A673 (cell line): ENCODE results near the gene NRXN2. TPM values are rescaled to one million over a fixed set of nuclear protein-coding genes. Genes with fewer than 3 reads are reported as not detected.

Source experiments
- BruUV-seq: library from RNA; stranded (reverse); fragments of 400-500 nt; replicated peaks from 2 replicates; lab custom pipeline; 2021; lab: Mats Ljungman, UMichigan
- CTCF ChIA-PET: fragments of 300-600 bp; sonication (Branson Sonifier 250); formaldehyde crosslinking; loops from one replicate; lab custom pipeline; 2022; ENCODE audit warnings: antibody characterized with exemption; lab: Charles Lee
- POLR2A ChIA-PET: fragments of 300-600 bp; sonication (Branson Sonifier 250); formaldehyde crosslinking; loops from one replicate; lab custom pipeline; 2022; ENCODE audit warnings: antibody characterized with exemption; ENCODE audit not compliant: low non-redundant PET; lab: Charles Lee
- DNase-seq: peaks from one replicate; pipeline ENCODE4 v3.0.0-alpha.2; 2015; ENCODE audit warnings: low spot score
- H3K27ac ChIP-seq: fragments of 200-600 bp; sonication (generic); 2 replicates; pipeline ENCODE4 v1.5.1; 2016; ENCODE audit warnings: mixed run types, low read depth, mild to moderate bottlenecking, mixed read lengths, antibody characterized with exemption, low read length; ENCODE audit not compliant: poor library complexity, severe bottlenecking
- H3K27me3 ChIP-seq: fragments of 200-600 bp; sonication (generic); replicated peaks from 2 replicates; pipeline ENCODE4 v1.6.1; 2017; ENCODE audit warnings: mixed run types, low read depth, mild to moderate bottlenecking, mixed read lengths, antibody characterized with exemption, low read length; ENCODE audit not compliant: insufficient read depth, poor library complexity
- H3K36me3 ChIP-seq: fragments of 200-600 bp; sonication (generic); 2 replicates; pipeline ENCODE4 v1.6.1; 2016; ENCODE audit warnings: mixed run types, mild to moderate bottlenecking, mixed read lengths, antibody characterized with exemption, low read length; ENCODE audit not compliant: insufficient read depth, poor library complexity, severe bottlenecking
- H3K4me1 ChIP-seq: fragments of 200-600 bp; sonication (generic); 2 replicates; pipeline ENCODE4 v1.6.1; 2017; ENCODE audit warnings: mixed run types, mild to moderate bottlenecking, mixed read lengths, antibody characterized with exemption, low read length; ENCODE audit not compliant: insufficient read depth, poor library complexity, severe bottlenecking
- H3K4me3 ChIP-seq: fragments of 200-600 bp; sonication (generic); 2 replicates; pipeline ENCODE4 v1.5.1; 2016; ENCODE audit warnings: low read depth, mixed run types, mild to moderate bottlenecking, mixed read lengths, low read length; ENCODE audit not compliant: poor library complexity, severe bottlenecking
- H3K9me3 ChIP-seq: fragments of 200-600 bp; sonication (generic); 2 replicates; pipeline ENCODE4 v1.6.1; 2016; ENCODE audit warnings: mixed run types, low read depth, mild to moderate bottlenecking, mixed read lengths, antibody characterized with exemption, low read length; ENCODE audit not compliant: poor library complexity, severe bottlenecking
- CTCF ChIP-seq: fragments of 300-800, 200-600 bp; sonication (generic); conservative IDR thresholded peaks from 2 replicates; pipeline ENCODE4 v1.5.1; 2017; ENCODE audit warnings: low read depth, mild to moderate bottlenecking, antibody characterized with exemption, low read length, moderate library complexity, mixed read lengths
- EZH2 ChIP-seq: fragments of 200-600 bp; sonication (generic); IDR thresholded peaks from 2 replicates; pipeline ENCODE4 v1.6.1; 2017; ENCODE audit warnings: borderline replicate concordance, low read depth, mild to moderate bottlenecking, mixed read lengths, antibody characterized with exemption, low read length; ENCODE audit not compliant: poor library complexity, severe bottlenecking
- intact Hi-C: fragments of 100-400 bp; cut with micrococcal nuclease; formaldehyde crosslinking; loops from one replicate; pipeline ENCODE4 v1.10.0; 2022; ENCODE audit not compliant: unreplicated experiment
- total RNA-seq: library from RNA; stranded (reverse); gene quantifications from 2 replicates; pipeline ENCODE4 v1.2.3, GENCODE V29; 2021

NRXN2 gene
- total RNA-seq, 1 experiment from 2014 or later = 5.0 TPM

GRCh38 chr11:64722141-64723065 is 594 bp downstream of the NRXN2 start:
- no peaks in the 10 kb centered on the region for H3K36me3 ChIP-seq
- intact Hi-C loops = no loop called here
- H3K4me1 ChIP-seq = peaks cover 8% of the 10 kb centered on the region
- ChIA-PET CTCF (no interaction called here), POLR2A (no interaction called here)
- TF ChIP-seq EZH2 (no peak), CTCF (no peak)
- no TSS peak for BruUV-seq
- no peaks in the 10 kb centered on the region for H3K9me3 ChIP-seq
- no peak for DNase-seq
- no peak overlapping the region for H3K4me3 ChIP-seq
- H3K27ac ChIP-seq = no peak overlapping the region
- peaks cover 51% of the 10 kb centered on the region for H3K27me3 ChIP-seq

DNA sequence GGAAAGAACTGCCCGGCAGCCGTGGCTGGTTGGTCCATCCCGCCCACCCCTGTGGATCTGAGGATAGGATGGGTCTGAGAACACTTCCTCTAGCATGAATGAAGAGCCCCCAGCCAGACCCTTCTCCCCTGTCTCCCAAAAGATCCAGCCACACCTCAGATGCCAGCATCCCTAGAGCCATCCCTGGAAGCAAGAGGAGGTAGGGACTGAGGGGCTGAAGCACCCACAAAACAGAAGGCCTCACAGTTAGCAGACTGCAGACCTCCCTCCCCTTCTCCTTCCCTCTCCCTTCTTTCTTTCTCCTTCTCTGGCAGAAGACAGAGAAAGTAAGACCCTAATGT is 1.7 kb downstream of the NRXN2 start:
- intact Hi-C loops = loop anchor here (2.0 kb wide), 1 partner anchor 69 kb away; no protein-coding TSS in a partner anchor

More for the DNA sequence above, 1.7 kb downstream of the NRXN2 start:
- H3K4me1 ChIP-seq = peaks cover 8% of the 10 kb centered on the region
- TF ChIP-seq CTCF (no peak), EZH2 (no peak)
- no peaks in the 10 kb centered on the region for H3K36me3 ChIP-seq
- ChIA-PET CTCF (no interaction called here), POLR2A (no interaction called here)
- H3K9me3 ChIP-seq = no peaks in the 10 kb centered on the region
- no TSS peak for BruUV-seq
- DNase-seq = no peak
- peaks cover 61% of the 10 kb centered on the region for H3K27me3 ChIP-seq
- no peak overlapping the region for H3K4me3 ChIP-seq
- no peak overlapping the region for H3K27ac ChIP-seq
